ENCODE data around the gene PTH2.

- TF ChIP-seq CTCF (IDR thresholded peaks at IDR 0.05 in 8 of 11, conservative IDR thresholded peaks at IDR 0.05 in 3 of 11) (no peak), POLR2A (IDR thresholded peaks at IDR 0.05) (no peak), POLR2AphosphoS5 (IDR thresholded peaks at IDR 0.05) (no peak)
Measured at GRCh38 chr19:49393881-49394280, 29.4 kb downstream of the PTH2 start.
